ENCODE data around the gene CCDC170.
"Not testable (repeated sequence)": the region's sequence is repeated elsewhere in the genome, so short reads cannot be mapped to it uniquely, and the experiment has no call there.

Gene CCDC170

DNA sequence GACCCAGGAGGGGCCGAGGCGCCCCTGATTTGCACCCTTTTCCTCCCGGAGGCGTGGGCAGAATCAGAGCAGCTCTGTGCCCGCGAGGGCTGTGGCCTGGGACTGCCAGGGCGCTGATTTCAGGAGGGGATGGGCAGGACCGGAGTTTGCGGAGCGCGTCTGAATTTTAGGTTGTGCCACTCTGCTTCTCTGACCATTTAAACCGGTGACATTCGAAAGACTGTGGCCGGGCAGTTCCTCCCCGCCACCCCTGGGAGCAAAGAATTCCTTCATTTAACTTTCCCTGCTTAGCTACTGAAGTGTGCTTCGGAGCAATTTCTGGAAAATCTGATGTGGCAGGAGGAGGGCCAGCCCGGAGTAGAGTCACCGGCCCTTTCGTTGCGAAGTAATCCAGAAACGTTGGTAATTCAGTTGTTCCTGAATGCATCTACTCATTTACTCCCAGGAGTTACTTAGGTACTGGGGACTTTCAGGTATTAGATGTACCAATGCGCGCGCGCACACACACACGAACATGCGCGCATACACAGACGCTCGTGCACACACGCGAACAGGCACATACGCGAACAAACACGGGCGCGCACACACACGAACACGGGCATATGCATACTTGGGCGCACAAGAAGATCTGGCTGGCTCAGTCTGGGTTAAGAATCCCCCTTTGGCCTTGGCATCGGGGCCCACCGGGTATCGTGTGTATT is 568 bp downstream of the CCDC170 start:
- DNase-seq (ENCODE audit: low read depth in 3 of 3): no peak

DNA sequence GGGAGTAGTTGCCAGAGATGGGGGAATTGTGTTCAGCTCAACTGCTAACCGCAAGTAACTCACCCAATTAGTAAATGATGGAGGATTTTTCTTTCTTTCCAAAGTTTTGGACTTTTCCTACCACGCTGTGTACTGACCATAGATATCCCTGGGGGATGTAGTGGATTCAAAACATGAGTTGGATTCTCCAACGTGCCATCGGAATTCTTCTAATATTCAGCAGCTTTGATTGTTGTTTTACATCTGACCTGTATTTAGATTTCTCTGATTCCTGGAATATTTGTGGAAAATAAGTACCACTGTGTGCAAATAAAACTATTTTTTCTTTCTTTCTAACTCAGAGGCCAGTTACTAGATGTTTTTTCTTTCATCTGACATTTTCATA is 1.1 kb downstream of the CCDC170 start:
- no peak for DNase-seq (ENCODE audit: low read depth in 3 of 3)

DNA sequence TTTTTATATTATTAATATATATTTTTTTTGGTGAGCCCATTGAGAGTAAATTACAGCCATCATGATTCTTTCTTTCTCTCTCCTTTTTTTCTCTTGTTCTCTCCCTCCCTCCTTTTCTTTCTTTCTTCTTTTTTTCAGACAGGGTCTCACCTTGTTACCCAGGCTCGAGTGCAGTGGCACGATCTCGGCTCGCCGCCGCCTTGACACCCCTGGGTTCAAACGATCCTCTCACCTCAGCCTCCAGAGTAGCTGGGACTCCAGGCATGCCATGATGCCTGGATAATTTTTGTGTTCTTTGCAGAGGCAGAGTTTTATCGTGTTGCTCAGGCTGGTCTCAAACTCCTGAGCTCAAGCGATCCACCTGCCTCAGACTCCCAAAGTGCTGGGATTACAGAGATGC is 1.6 kb downstream of the CCDC170 start:
- DNase-seq (ENCODE audit: low read depth in 3 of 3): no peak

DNA sequence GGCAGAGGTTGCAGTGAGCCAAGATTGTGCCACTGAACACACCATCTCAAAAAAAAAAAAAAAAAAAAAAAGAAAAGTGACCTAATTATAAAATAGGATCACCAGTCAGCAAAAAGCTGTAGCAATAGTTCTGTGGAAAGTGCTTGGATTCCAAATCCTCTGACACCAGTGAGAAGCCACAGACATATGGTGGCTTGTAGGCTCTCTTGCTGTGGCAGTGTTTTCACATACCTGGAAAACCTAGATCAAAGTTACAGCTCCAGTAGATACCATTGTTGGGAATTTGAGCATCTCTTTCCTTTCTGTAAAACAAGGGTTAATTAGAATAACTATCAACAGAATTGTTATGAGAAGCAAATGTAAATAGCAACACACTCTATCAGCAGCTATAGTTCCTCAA is 4.1 kb downstream of the CCDC170 start:
- no peak for DNase-seq (ENCODE audit: low read depth in 3 of 3)

DNA sequence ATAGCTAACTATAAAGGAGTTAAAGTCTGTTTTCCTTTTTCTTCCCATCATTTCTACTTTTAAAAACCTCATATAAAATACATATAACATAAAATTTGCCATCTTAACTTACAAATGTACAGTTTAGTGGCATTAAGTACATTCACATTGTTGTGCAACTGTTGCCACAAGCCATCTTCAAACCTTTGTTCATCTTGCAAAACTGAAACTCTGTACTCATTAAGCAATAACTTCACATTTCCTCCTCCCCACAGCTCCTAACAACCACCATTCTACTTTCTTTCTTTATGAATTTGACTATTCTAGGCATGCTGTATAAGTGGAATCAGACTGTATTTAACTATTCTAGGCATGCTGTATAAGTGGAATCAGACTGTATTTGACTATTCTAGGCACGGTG is 4.5 kb downstream of the CCDC170 start:
- no peak for DNase-seq (ENCODE audit: low read depth in 3 of 3)

DNA sequence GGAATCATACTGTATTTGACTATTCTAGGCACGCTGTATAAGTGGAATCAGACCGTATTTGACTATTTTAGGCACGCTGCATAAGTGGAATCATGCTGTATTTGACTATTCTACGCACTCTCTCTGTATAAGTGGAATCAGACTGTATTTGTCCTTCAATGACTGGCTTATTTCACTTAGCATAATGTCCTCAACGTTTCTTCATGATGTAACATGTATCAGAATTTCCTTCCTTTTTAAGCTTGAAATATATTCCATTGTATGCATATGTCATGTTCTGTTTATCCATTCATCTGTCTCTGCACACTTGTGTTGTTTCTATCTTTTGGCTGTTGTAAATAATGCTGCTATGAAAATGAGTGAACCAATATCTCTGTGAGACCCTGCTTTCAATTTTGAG is 5.7 kb downstream of the CCDC170 start:
- DNase-seq (ENCODE audit: low read depth in 3 of 3): no peak

DNA sequence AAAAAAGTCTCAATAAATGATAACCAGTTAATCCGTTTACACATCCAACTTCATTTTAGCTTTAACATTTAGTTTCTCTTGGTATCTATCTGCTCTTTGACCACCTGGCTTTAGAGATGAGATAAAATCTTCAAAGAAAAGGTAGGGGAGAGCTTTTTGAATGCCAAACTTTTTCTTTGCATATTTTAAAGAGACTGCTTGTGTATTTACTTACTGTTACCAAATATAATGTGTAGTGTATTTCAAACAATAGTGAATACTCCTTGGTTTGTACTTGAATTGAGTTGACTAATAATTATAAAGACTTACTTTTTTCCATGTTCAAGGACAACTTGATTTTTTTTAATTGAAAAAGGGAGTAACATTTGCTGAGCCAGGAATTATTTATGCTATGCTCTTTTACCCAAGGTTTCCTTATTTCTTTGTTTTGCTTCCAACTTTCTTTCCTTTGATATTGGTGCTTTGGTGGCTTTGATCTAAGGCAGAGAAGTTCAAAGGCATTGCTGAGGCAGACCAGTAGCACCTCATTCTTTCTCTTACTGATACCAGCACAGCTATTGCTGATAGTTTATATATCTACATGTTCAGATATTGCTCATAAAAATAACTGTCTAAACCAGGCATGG is 7.8 kb downstream of the CCDC170 start:
- no peak for DNase-seq (ENCODE audit: low read depth in 3 of 3)

DNA sequence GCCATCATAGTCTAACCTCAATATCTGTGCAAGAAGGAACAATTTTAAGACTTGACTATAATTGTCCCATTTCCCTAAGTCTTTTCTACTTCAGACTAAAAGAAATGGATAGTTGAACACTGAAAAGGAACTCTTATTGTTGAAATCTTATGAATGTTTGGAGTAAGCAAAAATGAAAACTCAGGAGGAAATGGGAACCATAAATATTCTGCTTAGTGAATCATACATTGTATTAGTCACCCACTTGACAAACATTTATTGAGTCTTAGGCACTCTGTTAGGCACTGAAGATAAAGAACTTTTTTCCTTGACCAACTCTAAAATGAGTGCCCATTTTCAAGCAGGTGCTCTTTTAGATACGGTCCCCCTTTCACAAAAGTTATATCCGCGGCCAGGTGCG is 8.7 kb downstream of the CCDC170 start:
- DNase-seq (ENCODE audit: low read depth in 3 of 3): no peak

DNA sequence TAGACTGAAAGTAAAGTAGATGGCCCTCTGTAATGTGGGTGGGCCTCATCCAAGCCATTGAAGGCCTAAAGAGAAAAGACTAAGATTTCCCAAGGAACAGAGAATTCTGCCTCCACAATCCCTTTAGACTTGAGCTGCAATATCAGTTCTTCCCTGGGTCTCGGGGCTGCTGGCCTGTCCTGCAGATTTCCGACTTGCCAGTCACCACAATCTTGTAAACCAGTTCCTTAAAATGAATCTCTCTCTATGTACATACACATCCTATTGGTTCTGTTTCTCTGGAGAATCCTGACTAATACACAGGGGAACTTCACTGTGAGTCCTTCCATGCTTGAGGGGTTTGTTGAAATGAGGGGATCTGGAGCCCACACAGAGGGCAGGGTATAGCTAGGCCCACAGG is 12.9 kb downstream of the CCDC170 start:
- DNase-seq (ENCODE audit: low read depth in 3 of 3): no peak

DNA sequence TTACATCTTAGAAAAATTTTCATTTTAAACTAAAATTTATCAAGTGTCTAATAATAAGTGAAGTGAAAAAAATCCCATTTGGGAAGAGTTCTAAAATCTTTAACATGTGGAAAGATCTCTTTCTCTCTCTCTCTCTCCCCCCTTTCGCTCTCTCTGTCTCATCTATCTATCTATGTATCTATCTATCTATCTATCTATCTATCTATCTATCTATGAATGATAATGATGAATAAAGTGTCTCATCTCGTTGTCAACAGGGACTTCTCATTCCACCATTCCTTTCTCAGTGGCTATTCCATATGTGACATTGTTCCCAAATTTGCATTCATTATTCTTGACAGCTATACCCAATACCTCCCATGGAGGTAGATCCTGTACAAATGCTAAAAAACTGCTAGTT is 15.2 kb downstream of the CCDC170 start:
- no peak for DNase-seq (ENCODE audit: low read depth in 3 of 3)

DNA sequence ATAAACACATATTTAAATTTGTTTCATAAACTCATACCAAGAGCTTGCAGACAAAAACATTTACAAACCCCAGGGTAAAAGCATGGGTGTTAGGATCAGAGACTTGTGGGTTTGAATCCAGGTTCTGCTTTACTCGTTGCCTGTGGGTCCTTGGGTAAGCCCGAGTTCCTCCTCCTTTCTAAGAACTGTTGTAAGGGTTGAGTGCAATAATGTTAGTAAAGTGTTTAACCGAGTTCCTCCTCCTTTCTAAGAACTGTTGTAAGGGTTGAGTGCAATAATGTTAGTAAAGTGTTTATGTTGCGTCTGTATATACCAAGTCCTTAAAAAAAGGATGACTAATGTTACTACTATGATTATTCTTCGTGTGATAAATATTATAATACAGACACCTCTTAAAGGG is 18.7 kb downstream of the CCDC170 start:
- no peak for DNase-seq (ENCODE audit: low read depth in 3 of 3)

DNA sequence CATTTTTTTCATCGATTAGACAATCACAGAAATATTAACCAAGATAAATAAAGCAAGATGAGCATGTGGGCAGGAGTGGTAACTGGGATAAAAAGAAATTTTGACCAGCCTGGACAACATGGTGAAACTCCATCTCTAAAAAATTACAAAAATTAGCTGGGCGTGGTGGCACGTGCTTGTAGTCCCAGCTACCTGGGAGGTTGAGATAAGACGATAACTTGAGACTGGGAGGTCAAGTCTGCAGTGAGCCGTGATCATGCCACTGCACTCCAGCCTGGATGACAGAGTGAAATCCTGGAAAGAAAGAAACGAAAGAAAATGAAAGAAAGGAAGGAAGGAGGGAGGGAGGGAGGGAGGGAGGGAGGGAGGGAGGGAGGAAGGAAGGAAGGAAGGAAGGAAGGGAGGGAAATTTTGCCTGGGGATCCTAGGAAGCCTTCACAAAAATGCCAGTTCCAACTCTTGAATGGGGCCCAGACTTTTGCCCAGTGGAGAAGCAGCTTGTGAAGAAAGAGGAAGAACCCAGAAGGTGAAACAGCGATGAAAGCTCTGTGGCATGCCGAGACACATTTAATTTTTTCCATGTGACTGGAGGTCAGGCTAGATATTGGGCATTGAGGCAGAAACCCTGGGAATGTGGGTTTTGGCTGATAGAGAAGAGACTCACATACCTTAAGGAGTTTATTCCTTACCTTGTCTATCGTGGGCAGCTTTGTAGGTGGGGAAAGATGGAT is 20.3 kb downstream of the CCDC170 start:
- no peak for DNase-seq (ENCODE audit: low read depth in 3 of 3)

DNA sequence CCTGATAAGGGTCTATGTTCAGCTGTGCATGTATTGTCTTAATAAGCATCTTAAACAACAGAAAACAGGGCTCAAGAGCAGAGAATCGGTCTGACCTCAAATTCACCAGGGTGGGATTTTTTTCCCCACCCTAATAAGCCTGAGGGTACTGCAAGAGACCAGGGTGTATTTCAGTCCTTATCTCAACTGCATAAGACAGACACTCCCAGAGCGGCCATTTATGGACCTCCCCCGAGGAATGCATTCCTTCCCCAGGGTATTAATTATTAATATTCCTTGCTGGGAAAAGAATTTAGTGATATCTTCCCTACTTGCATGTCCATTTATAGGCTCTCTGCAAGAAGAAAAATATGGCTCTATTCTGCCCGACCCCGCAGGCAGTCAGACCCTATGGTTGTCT is 25.2 kb downstream of the CCDC170 start:
- not testable (repeated sequence) for DNase-seq (ENCODE audit: low read depth in 3 of 3)

DNA sequence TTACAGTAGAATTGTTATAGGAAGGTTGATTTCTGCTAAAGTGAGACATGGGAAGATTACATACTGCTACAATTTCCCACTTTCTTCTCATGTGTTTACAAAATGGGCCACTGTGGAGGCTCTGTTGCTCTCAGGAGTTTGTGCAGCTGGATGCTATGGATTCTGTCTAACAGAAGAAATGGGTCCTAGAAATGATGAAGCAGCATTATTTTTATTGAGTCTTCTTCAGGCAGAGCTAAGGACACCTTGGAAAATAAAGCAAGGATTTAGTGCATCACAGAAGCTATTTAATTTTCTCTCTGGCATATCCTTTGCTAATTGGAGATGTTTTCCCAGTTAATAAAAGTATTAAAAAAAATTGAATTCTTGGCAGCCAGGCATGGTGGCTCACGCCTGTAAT is 29.2 kb downstream of the CCDC170 start:
- no peak for DNase-seq (ENCODE audit: low read depth in 3 of 3)

DNA sequence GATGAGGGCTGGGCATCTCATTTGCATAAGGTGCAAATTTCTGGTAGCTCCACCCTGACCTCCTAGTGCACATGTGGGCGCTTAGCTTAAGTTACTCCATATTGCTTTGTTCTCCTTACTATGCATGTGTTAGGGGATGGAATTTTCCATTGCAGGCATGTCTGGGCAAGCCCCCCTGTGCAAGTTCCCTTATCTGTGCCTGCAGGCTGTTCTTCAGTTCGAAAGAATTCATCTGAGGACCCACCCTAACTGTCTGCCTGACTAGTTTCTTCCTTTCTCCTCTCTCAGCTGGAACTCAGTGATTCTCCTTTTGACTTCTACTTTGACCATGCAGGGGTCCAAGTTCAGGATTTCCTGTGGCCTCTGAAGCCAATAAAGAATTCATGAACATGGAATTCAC is 30.2 kb downstream of the CCDC170 start:
- DNase-seq (ENCODE audit: low read depth in 3 of 3): no peak

DNA sequence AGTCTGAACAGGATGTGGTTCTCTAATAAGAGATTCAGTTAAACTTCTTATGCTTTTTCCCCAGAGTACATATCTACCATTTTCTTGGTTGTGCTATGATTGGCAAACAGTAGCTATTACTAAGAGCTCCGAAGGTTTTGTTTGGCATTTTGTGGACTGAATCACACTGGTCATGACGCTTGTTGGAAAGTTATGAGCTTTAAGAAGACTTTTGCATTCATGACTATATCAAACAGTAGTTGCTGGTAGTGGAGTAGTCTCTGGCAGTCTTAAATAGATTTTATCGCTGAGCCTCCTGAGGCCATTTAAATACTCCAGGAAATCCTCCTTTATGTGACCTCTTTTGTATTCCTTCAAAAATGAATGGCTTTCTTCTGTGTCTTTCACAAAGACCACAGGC is 40.8 kb downstream of the CCDC170 start:
- DNase-seq (ENCODE audit: low read depth in 3 of 3): no peak

DNA sequence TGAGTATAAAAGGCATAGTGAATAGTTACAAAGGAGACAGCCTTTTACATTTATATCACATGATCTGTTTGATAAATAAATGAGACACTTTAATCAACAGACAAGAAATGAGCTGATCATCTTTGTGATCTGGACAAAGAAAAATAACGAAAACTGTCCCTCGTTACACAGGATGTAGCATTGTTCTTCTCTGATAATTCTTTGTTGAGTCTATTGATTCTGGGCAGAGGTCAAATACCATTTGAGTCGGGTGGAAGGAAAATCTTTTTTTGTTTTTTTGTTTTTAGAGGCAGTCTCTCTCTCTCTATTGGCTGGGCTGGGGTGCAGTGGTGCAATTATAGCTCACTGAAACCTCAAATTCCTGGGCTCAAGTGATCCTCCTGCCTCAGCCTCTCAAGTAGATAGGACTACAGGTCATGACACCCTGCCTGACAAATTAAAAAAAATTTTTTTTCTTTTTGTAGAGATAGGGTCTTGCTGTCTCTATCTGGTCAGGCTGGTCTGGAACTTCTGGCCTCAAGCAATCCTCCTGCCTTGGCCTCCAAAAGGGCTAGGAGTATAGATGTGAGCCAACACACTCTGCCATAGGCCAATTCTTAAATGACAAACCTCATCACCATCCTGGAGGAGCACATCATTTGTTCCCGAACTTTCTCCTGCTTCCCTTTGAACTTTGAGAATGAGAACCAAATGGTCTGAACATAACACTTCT is 41.8 kb downstream of the CCDC170 start:
- DNase-seq (ENCODE audit: low read depth in 3 of 3): no peak

DNA sequence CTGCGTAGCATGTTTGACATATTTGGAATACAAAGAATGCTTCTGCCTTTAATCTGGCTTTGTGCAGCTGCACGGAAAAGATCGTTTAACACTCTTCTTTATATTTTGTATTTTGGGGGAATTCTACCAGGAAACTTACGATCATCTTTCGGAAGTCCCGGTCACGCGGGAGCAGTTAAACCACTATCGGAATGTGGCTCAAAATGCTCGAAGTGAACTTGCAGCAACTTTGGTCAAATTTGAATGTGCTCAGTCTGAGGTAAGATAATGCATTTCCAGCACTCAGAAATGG is 42.3 kb downstream of the CCDC170 start:
- no peak for DNase-seq (ENCODE audit: low read depth in 3 of 3)

DNA sequence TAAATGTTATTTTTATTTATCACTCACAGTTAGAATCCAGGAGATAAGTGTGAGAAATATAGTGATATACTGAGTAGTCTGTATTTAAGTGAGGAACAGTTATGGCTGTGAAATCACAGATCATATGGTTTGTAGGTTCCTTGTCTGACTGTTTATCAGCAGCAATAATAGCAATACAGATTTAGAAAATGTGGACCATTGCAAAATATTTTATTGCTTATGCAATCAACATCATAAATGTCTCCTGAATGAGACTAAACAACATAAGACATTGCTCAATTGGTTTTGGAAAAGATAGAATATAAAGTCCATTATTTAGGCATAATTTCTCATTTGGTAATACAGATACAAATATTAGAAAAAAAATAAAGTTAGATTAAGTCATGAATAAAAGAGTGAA is 43.7 kb downstream of the CCDC170 start:
- no peak for DNase-seq (ENCODE audit: low read depth in 3 of 3)

DNA sequence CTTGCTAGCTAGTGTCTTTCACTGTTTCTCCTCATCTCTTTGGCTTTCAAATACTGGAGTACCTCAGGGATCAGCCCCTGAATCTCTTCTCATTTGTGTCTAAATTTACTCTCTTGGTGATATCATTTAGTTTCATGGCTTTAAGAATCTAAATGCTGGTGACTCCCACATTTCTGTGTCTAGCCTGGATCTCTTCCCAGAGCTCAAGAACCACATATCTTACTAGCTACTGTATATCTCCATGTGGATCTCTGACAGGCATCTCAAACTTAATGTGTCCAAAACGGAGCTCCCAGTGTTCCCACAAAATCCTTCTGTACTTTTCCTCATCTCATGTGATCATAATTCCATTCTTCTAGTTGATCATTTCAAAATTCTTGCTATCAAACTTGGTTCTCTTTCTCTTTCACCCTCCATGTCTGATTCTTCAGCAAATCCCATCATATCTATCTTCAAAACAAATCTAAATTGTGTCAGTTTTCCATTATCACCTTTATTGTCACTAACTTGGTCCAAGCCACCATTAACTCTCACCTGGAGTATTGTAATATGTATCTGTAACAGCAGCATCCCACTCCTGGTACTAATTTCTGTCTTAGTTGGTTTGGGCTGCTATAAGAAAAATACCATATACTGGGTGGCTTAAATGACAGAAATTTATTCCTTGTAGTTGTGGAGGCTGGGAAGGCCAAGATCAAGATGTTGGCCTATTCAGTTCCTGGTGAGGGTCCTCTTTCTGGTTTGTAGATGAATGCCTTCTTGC is 45.9 kb downstream of the CCDC170 start:
- DNase-seq (ENCODE audit: low read depth in 3 of 3): no peak

DNA sequence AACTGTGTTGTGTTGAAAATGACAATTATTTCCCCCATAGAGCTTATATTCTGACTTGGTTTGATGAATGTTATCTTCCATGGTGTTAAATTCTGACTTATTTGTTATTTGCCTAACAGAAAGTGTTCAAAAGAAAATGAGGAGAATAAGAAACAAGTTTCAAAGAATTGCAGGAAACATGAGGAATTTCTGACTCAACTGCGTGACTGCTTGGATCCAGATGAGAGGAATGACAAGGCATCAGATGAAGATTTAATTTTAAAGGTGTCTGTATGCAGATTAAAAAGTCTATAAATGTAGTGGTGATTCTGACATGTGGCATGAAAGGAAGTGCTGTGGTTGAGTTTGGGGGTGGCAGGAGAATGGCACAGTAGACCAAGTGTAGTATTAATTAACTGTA is 50.6 kb downstream of the CCDC170 start:
- no peak for DNase-seq (ENCODE audit: low read depth in 3 of 3)

DNA sequence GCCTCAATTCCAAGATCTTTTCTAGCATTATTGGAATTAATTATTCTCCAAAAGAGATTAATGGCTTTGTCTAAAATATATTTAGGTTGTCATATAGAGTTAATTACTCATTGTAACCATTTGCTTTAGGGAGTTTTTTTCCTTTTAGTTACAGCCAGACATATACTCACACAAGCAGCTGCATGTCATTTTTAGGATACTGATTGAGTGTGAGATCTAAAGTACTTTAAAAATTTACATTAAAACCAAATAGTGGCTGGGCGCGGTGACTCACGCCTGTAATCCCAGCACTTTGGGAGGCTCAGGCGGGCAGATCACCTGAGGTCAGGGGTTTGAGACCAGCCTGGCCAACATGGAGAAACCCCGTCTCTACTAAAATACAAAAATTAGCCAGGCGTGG is 51.1 kb downstream of the CCDC170 start:
- not testable (repeated sequence) for DNase-seq (ENCODE audit: low read depth in 3 of 3)

Measured in stimulated activated CD4-positive, alpha-beta T cell treated with anti-CD3 and anti-CD28 coated beads, TNF-alpha, amount 100 ng/mL, for 4 hours (primary cell).